ENCODE data around the gene WWP2. TPM values are rescaled to one million over a fixed set of nuclear protein-coding genes. Genes with fewer than 3 reads are reported as not detected.

The WWP2 gene
- polyA plus RNA-seq, 4 donors = 38.8 to 54.6 (median 45.8) TPM

GRCh38 chr16:69883744-69884143 is 121.6 kb downstream of the WWP2 start:
- no peak for DNase-seq (ENCODE audit: low read depth in 4 of 4, low spot score in 2 of 4)

GRCh38 chr16:69885722-69886121 is 123.6 kb downstream of the WWP2 start:
- no peak for DNase-seq (ENCODE audit: low read depth in 4 of 4, low spot score in 2 of 4)

- no peak for DNase-seq (ENCODE audit: low read depth in 4 of 4, low spot score in 2 of 4)
Measured at GRCh38 chr16:69886726-69887125, 124.6 kb downstream of the WWP2 start.

DNA sequence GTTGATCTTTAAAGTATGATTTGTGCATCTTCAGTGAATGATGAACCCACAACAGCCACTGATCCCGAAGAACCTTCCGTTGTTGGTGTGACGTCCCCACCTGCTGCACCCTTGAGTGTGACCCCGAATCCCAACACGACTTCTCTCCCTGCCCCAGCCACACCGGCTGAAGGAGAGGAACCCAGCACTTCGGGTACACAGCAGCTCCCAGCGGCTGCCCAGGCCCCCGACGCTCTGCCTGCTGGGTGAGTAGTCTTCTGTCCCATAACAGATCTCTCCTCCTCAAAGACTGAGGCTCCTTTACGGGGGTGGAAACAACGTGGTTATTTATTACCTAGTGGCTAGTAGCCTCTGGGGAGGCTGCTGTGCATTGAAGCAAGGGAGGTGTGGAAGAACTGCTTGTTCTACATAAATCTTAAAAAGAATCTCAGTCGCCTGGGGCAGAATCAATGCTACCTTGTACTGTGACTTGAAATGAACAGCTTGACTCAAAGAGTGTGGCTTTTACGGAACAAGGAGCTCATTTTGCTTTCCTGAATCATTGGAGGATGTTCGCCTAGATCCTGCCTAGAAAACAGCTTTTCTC is 126.0 kb downstream of the WWP2 start:
- peak in 3 of 4 donors; percentile 40 to 59 (median 47) for DNase-seq (ENCODE audit: low read depth in 4 of 4, low spot score in 2 of 4)

- DNase-seq (ENCODE audit: low read depth in 4 of 4, low spot score in 2 of 4) = no peak
Measured at GRCh38 chr16:69889295-69889964, 127.3 kb downstream of the WWP2 start.

DNA sequence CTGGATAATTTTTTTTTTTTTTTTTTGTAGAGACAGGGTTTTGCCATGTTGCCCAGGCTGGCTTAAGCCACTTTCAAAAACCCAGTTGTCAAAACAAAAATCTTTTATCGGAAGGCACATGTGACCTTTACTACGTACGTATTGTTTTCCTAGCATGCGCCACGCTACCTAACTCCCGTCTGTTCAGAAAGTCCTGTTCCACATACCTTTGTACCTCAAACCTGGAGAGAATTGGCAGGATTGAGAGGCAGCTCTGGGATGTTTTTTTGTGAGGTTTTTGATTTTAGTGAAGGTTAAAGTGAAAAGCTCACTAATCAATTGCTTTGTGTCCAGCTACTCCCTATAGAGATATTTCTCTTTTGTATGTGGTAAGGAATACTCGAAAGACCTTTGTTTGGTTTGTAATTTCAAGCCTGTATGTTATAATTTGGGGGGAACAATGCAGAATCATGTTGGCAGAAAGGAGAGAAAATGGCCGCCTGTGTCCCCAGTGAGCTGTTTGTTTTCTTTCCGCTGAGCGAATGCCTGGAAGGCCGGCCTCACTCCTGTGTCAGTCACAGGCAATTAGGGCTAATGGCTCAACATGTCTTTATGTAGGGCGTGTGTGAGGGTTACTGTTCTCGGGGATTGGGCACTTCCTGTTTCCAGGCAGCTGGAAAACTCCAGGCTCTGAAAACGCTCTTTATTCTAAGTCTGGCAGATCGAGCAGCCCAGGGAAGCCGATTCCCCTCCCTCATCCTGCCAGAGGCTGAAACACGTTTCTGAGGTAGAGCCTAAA is 128.2 kb downstream of the WWP2 start:
- DNase-seq (ENCODE audit: low read depth in 4 of 4, low spot score in 2 of 4) = peak; percentile 52 to 77 (median 60)

DNA sequence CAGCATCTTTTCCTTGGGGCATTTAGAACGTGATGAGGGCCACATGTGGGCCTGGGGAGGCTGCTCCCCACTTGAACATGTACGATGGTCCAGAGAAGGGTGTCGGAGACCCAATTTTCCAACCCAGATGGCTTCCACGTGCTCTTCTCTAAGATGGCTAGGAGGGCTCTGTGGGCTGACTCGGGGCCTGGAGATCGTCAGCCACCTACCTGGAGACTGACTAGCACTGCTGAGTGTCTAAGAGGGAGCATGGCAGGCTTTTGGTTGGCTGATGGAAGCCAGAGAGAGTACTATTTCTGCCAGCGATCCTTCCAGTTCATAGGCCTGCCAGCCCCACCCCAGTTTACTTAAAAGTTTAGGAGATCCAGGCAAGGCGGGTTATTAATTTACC is 128.8 kb downstream of the WWP2 start:
- no peak for DNase-seq (ENCODE audit: low read depth in 4 of 4, low spot score in 2 of 4)

GRCh38 chr16:69892378-69892777 is 130.2 kb downstream of the WWP2 start:
- no peak for DNase-seq (ENCODE audit: low read depth in 4 of 4, low spot score in 2 of 4)

DNA sequence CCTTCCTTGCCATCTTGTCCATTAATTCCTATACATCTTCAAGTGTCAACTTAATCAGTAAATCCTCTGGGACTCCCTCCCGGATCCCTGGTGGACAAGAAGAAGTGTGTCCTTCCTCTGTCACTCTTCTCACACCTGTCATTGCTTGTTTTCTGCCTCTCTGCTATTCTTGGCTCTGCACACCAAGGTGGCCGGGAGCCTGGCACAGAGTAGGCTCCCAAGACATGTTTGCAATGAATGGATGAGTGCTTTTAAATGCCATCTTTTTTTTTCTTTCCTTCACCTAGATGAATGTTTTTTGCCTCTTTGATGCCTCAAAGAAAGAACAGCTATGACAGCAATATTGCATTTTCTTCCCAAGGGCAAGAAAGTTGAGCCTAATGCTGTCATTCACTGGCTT is 131.0 kb downstream of the WWP2 start:
- no peak for DNase-seq (ENCODE audit: low read depth in 4 of 4, low spot score in 2 of 4)

DNA sequence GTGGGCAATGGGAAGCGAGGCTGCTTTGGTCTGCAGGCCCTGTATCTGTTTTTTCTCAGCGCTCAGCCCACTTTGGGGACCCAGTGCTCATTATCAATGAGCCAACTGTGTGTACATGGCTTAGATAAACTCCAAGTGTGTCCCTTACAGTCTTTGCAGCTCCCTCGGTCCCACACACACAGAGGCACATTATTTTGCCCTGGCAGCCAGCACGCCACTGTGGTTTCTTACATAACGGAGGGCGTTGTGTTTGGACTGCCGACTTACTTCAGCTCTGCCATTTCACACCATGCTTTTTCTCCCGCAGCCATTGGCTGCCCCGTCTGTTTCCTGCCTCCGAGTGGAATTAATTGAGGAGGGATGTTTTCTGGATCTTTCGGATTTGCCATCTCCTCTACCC is 132.5 kb downstream of the WWP2 start:
- no peak for DNase-seq (ENCODE audit: low read depth in 4 of 4, low spot score in 2 of 4)

GRCh38 chr16:69903865-69904415 is 141.8 kb downstream of the WWP2 start:
- DNase-seq (ENCODE audit: low read depth in 4 of 4, low spot score in 2 of 4) = no peak

GRCh38 chr16:69904495-69905170 is 142.5 kb downstream of the WWP2 start:
- no peak for DNase-seq (ENCODE audit: low read depth in 4 of 4, low spot score in 2 of 4)

- DNase-seq (ENCODE audit: low read depth in 4 of 4, low spot score in 2 of 4) = no peak
Measured at GRCh38 chr16:69905171-69905555, 143.0 kb downstream of the WWP2 start.

GRCh38 chr16:69906838-69907401 is 144.8 kb downstream of the WWP2 start:
- DNase-seq (ENCODE audit: low read depth in 4 of 4, low spot score in 2 of 4) = no peak

DNA sequence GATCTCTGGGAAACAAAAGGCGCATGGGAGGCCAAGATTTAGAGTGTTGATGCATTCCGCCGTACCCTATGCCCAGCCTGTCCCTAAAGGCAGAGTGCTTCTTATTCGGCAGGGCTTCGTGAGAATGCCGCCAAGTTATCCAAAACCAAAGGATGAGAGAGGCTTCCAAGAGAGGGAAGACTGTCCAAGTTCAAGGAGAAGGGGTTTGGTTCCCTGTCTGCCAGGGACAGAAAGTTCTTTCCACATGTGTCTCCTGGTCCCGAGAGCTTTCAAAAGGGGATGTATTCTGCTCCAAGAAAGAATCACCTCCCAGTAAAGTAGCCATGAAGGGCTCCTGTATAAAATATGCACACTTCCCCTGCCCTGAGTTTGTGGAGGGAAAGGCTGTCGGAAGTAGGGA is 146.9 kb downstream of the WWP2 start:
- no peak for DNase-seq (ENCODE audit: low read depth in 4 of 4, low spot score in 2 of 4)

DNA sequence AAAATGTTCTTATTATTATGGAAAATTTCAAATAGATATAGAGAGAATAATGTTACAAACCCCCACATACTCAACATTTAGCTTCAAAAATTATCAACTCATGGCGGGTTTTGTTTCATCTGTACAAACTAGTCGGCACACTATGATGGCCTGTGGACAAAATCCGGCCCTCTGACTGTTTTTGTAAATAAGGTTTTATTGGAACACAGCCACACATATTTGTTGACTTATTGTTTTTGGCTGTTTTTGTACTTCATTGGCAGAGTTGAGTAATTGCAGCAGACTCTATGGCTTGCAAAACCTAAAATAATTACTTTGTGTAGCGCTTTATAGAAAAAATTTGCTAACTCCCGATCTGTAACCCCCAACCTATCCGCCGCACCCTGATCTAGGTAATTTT is 147.6 kb downstream of the WWP2 start:
- DNase-seq (ENCODE audit: low read depth in 4 of 4, low spot score in 2 of 4) = no peak

GRCh38 chr16:69910964-69911363 is 148.8 kb downstream of the WWP2 start:
- DNase-seq (ENCODE audit: low read depth in 4 of 4, low spot score in 2 of 4) = no peak

- DNase-seq (ENCODE audit: low read depth in 4 of 4, low spot score in 2 of 4) = no peak
Measured at GRCh38 chr16:69916462-69916861, 154.3 kb downstream of the WWP2 start.

GRCh38 chr16:69917311-69917710 is 155.2 kb downstream of the WWP2 start:
- DNase-seq (ENCODE audit: low read depth in 4 of 4, low spot score in 2 of 4) = no peak

GRCh38 chr16:69917739-69918138 is 155.6 kb downstream of the WWP2 start:
- DNase-seq (ENCODE audit: low read depth in 4 of 4, low spot score in 2 of 4) = no peak

DNA sequence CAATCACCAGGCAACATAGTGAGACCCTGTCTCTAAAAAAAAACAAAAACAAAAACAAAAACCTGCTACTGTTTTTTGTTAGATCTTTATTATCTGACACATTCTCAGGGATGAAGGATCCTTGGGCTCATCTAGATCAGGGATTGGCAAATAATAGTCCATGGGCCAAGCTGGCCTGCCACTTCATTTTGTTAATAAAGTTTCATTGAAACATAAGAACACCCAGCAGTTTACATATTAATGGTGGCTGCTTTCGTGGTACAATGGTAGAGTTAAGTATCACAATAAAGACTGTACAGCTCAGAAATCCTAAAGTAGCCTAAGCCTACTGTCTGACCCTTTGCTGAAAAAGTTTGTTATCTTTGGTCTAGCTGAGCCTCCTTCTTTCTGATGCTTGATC is 156.1 kb downstream of the WWP2 start:
- no peak for DNase-seq (ENCODE audit: low read depth in 4 of 4, low spot score in 2 of 4)

Data from left renal cortex interstitium (tissue), 4 donors.